Stimulated activated CD4-positive, alpha-beta T cell treated with anti-CD3 and anti-CD28 coated beads, Interleukin-2, amount 100 ng/mL, for 4 hours (primary cell): Measurements from ENCODE around the gene CNGA1.
"Not testable (repeated sequence)": the region's sequence is repeated elsewhere in the genome, so short reads cannot be mapped to it uniquely, and the experiment has no call there.

ENCODE experiments used
- DNase-seq: peaks from one replicate; pipeline ENCODE4 v3.0.0-alpha.2; 2020; ENCODE audit warnings: low read depth

Gene CNGA1

GRCh38 chr4:47968847-47969246 is 47.6 kb downstream of the CNGA1 start:
- no peak for DNase-seq

GRCh38 chr4:47954677-47955076 is 61.8 kb downstream of the CNGA1 start:
- DNase-seq: no peak

GRCh38 chr4:47954245-47954644 is 62.2 kb downstream of the CNGA1 start:
- no peak for DNase-seq

- DNase-seq: no peak
Observed at GRCh38 chr4:47945930-47946726, 70.4 kb downstream of the CNGA1 start.

- no peak for DNase-seq
Observed at GRCh38 chr4:47942081-47942819, 74.2 kb downstream of the CNGA1 start.

- no peak for DNase-seq
Observed at GRCh38 chr4:47939456-47939855, 77.0 kb downstream of the CNGA1 start.

- DNase-seq: no peak
Observed at GRCh38 chr4:47936336-47936735, 80.1 kb downstream of the CNGA1 start.

- no peak for DNase-seq
Observed at GRCh38 chr4:47933840-47934239, 82.6 kb downstream of the CNGA1 start.

GRCh38 chr4:47930971-47931804 is 85.3 kb downstream of the CNGA1 start:
- no peak for DNase-seq

- DNase-seq: no peak
Observed at GRCh38 chr4:47929682-47930201, 86.7 kb downstream of the CNGA1 start.

GRCh38 chr4:47926667-47927258 is 89.7 kb downstream of the CNGA1 start:
- DNase-seq: peak; percentile 19

- DNase-seq: not testable (repeated sequence)
Observed at GRCh38 chr4:47923261-47923608, 93.2 kb downstream of the CNGA1 start.

GRCh38 chr4:47922436-47923260 is 93.8 kb downstream of the CNGA1 start:
- DNase-seq: not testable (repeated sequence)

- DNase-seq: not testable (repeated sequence)
Observed at GRCh38 chr4:47917163-47917562, 99.3 kb downstream of the CNGA1 start.

GRCh38 chr4:47915378-47915777 is 101.1 kb downstream of the CNGA1 start:
- no peak for DNase-seq

- no peak for DNase-seq
Observed at GRCh38 chr4:47914926-47915237, 101.6 kb downstream of the CNGA1 start.

- DNase-seq: peak; percentile 94
Observed at GRCh38 chr4:47914220-47914925, 102.1 kb downstream of the CNGA1 start, which contains the start of gene NFXL1. Gene NFXL1, minus strand, starts transcription at chr4:47914583. Its CDS starts 380 bp downstream, at chr4:47914203.

GRCh38 chr4:47913861-47914219 is 102.6 kb downstream of the CNGA1 start:
- peak; percentile 21 for DNase-seq

GRCh38 chr4:47913330-47913729 is 103.2 kb downstream of the CNGA1 start:
- DNase-seq: no peak

- DNase-seq: no peak
Observed at GRCh38 chr4:47907089-47907646, 109.3 kb downstream of the CNGA1 start.
